ENCODE data around the gene LMBRD2.

DNA sequence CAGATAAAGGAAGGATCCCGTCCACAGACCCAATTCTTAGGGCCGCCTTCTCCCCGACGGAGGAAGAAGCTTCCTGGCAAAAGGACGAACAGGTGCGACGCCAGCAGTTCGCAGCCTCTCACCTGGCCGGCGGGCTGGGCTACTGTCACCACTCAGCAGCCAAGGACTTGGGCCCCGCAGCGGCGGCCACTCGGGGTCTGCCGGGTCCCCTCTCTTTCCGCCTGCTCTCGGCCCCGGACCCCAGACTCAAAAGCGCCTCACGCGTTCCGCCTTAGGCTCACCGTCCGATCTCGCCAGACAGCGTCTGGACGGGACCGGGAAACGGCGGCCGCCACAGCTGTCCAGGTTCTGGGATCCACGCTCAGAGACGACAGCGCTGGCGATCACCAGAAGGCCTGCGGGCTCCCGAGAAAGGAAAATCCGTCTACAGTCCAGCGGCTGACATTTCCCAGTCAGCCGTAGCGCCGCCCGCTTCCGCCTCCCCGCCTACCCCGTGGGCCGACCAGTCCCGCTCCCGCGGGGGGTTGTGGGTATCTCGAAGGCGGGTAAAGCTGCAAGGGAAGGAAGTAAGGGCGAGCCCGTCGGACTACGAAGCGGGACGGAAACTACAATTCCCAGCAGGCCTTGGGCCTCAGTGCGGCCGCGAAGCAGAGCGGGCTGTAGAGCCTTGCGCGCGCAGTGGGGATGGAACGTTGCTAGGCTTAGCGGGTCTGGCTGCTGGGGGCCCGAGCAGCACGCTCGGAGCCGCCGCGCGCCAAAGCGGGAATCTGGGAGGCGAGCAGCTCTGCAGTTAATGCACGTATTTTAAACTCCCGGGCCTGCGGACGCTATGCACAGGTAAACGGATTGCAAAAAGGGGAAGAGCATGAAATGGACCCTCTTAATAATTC lies at the start of gene LMBRD2, which contains the start of gene SKP2:
- TF ChIP-seq CTCF (IDR thresholded peaks at IDR 0.05) (peak in 1 of 6 experiments; percentile 40), POLR2A (IDR thresholded peaks at IDR 0.05) (peak in 3 of 4 donors; percentile 34 to 79 (median 64))

Measured in esophagus squamous epithelium (tissue), 4 donors.